HEK293 (cell line): ENCODE measurements around the gene SORL1.

ENCODE experiments used
- CTCF ChIA-PET: fragments of 350-600 bp; formaldehyde crosslinking; extraction: SDS; loops from one replicate; lab custom pipeline; 2021; ENCODE audit warnings: antibody characterized with exemption; lab: Yijun Ruan, JAX
- POLR2A ChIA-PET: fragments of 300-600 bp; formaldehyde crosslinking; extraction: SDS; loops from one replicate; lab custom pipeline; 2020; ENCODE audit warnings: antibody characterized with exemption, inconsistent platforms; lab: Yijun Ruan, JAX
- H3K27ac ChIP-seq: fragments of 200-500 bp; sonication (Bioruptor generic); 2 replicates; pipeline ENCODE4 v1.5.1; 2014; ENCODE audit warnings: low read depth, low read length, control low read depth, inconsistent platforms; ENCODE audit errors: extremely low read depth
- H3K36me3 ChIP-seq, 2 experiments: fragments of 200-500 bp in 1 of 2; sonication (Bioruptor generic) in 1 of 2; 1 replicate in 1 of 2; 2 replicates in 1 of 2; pipeline ENCODE4 v1.5.1; 2014 to 2017; ENCODE audit warnings: inconsistent platforms in 2 of 2, low read length in 2 of 2; ENCODE audit not compliant: control insufficient read depth in 2 of 2, insufficient read depth in 1 of 2
- H3K4me1 ChIP-seq: fragments of 200-500 bp; sonication (Bioruptor generic); 2 replicates; pipeline ENCODE4 v1.5.1; 2014; ENCODE audit warnings: mild to moderate bottlenecking, low read length, inconsistent platforms; ENCODE audit not compliant: control insufficient read depth, insufficient read depth
- H3K4me3 ChIP-seq: 2 replicates; pipeline ENCODE4 v1.5.1; 2011; ENCODE audit warnings: low read depth, mild to moderate bottlenecking, control low read depth, low read length, moderate library complexity
- H3K9me3 ChIP-seq: fragments of 200-500 bp; sonication (Bioruptor generic); 2 replicates; pipeline ENCODE4 v1.5.1; 2014; ENCODE audit warnings: low read depth, low read length, inconsistent platforms; ENCODE audit not compliant: control insufficient read depth, insufficient read depth
- MYNN ChIP-seq: fragments of 450-650 bp; formaldehyde crosslinking; IDR thresholded peaks from 2 replicates; pipeline ENCODE4 v1.5.1; 2016; ENCODE audit warnings: missing biosample characterization, missing genetic modification characterization, borderline replicate concordance
- PATZ1 ChIP-seq: fragments of 450-650 bp; formaldehyde crosslinking; IDR thresholded peaks from 2 replicates; pipeline ENCODE4 v1.5.1; 2016; ENCODE audit warnings: missing biosample characterization, missing genetic modification characterization
- PRDM6 ChIP-seq: fragments of 450-650 bp; formaldehyde crosslinking; IDR thresholded peaks from 2 replicates; pipeline ENCODE4 v1.5.1; 2017; ENCODE audit warnings: missing biosample characterization, missing genetic modification characterization
- ZEB2 ChIP-seq: fragments of 450-650 bp; formaldehyde crosslinking; IDR thresholded peaks from 2 replicates; pipeline ENCODE4 v1.5.1; 2016; ENCODE audit warnings: missing biosample characterization, missing genetic modification characterization
- ZFP37 ChIP-seq: fragments of 450-650 bp; formaldehyde crosslinking; IDR thresholded peaks from 2 replicates; pipeline ENCODE4 v1.5.1; 2016; ENCODE audit warnings: missing biosample characterization, missing genetic modification characterization
- ZNF184 ChIP-seq: fragments of 450-650 bp; IDR thresholded peaks from 2 replicates; pipeline ENCODE4 v1.5.1; 2018; ENCODE audit warnings: missing biosample characterization, mild to moderate bottlenecking, missing genetic modification characterization
- ZNF561 ChIP-seq: fragments of 450-650 bp; IDR thresholded peaks from 2 replicates; pipeline ENCODE4 v1.5.1; 2018; ENCODE audit warnings: missing biosample characterization, missing genetic modification characterization, borderline replicate concordance
- ZNF776 ChIP-seq: fragments of 450-650 bp; formaldehyde crosslinking; IDR thresholded peaks from 2 replicates; pipeline ENCODE4 v1.5.0; 2017; ENCODE audit warnings: missing biosample characterization, missing genetic modification characterization, borderline replicate concordance
- ZNF785 ChIP-seq: fragments of 450-650 bp; formaldehyde crosslinking; IDR thresholded peaks from 2 replicates; pipeline ENCODE4 v1.5.1; 2016; ENCODE audit warnings: missing biosample characterization, missing genetic modification characterization
- ZNF830 ChIP-seq: fragments of 450-650 bp; IDR thresholded peaks from 2 replicates; pipeline ENCODE4 v1.5.0; 2018; ENCODE audit warnings: missing biosample characterization, missing genetic modification characterization, low read depth, mild to moderate bottlenecking, moderate library complexity
- TF ChIP-seq, protein P1 (sequence below): fragments of 450-650 bp; formaldehyde crosslinking; IDR thresholded peaks from 2 replicates; pipeline ENCODE4 v1.5.1; 2017; ENCODE audit warnings: missing biosample characterization, missing genetic modification characterization
- TF ChIP-seq, protein P2 (sequence below): fragments of 450-650 bp; formaldehyde crosslinking; IDR thresholded peaks from 2 replicates; pipeline ENCODE4 v1.5.1; 2017; ENCODE audit warnings: missing biosample characterization, missing genetic modification characterization
- TF ChIP-seq, protein P3 (sequence below): fragments of 450-650 bp; formaldehyde crosslinking; IDR thresholded peaks from 2 replicates; pipeline ENCODE4 v1.5.1; 2016; ENCODE audit warnings: missing biosample characterization, missing genetic modification characterization
- TF ChIP-seq, protein P4 (sequence below): fragments of 450-650 bp; formaldehyde crosslinking; IDR thresholded peaks from 2 replicates; pipeline ENCODE4; 2016; ENCODE audit warnings: missing biosample characterization, missing genetic modification characterization
- TF ChIP-seq, protein P5 (sequence below): fragments of 450-650 bp; formaldehyde crosslinking; IDR thresholded peaks from 2 replicates; pipeline ENCODE4 v1.5.1; 2016; ENCODE audit warnings: missing biosample characterization, missing genetic modification characterization

The SORL1 gene

DNA sequence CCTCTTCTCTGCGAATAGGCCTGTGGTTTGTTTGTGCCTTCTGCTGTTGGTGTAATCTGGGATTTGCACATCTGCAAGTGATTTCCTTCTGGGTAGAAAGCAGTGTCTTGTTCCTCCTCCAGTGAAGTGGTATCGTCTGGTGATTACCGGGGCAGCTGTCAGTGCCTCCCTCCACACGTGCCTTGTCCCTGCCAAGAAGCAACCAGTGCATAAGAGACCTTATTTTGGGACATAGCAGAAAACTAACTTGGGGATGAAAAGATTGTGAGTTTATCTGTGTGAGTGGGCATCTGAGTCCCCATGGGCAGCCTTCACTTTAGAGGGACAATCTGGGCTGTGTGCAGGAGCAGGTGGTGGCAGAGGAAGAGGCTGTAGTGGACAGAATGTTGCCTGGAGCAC is 72.1 kb downstream of the SORL1 start:
- TF ChIP-seq PATZ1 (tag by site-specific recombination) (no peak), ZNF561 (no peak), ZNF830 (tag by site-specific recombination) (no peak), ZNF776 (tag by site-specific recombination) (no peak), PRDM6 (tag by site-specific recombination) (no peak), ZEB2 (tag by site-specific recombination) (no peak), ZNF785 (tag by site-specific recombination) (no peak), ZFP37 (no peak), MYNN (tag by site-specific recombination) (no peak)
- TF ChIP-seq, protein P1, sequence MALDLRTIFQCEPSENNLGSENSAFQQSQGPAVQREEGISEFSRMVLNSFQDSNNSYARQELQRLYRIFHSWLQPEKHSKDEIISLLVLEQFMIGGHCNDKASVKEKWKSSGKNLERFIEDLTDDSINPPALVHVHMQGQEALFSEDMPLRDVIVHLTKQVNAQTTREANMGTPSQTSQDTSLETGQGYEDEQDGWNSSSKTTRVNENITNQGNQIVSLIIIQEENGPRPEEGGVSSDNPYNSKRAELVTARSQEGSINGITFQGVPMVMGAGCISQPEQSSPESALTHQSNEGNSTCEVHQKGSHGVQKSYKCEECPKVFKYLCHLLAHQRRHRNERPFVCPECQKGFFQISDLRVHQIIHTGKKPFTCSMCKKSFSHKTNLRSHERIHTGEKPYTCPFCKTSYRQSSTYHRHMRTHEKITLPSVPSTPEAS (tag by site-specific recombination): no peak
- TF ChIP-seq, protein P2, sequence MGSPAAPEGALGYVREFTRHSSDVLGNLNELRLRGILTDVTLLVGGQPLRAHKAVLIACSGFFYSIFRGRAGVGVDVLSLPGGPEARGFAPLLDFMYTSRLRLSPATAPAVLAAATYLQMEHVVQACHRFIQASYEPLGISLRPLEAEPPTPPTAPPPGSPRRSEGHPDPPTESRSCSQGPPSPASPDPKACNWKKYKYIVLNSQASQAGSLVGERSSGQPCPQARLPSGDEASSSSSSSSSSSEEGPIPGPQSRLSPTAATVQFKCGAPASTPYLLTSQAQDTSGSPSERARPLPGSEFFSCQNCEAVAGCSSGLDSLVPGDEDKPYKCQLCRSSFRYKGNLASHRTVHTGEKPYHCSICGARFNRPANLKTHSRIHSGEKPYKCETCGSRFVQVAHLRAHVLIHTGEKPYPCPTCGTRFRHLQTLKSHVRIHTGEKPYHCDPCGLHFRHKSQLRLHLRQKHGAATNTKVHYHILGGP: no peak
- TF ChIP-seq, protein P3, sequence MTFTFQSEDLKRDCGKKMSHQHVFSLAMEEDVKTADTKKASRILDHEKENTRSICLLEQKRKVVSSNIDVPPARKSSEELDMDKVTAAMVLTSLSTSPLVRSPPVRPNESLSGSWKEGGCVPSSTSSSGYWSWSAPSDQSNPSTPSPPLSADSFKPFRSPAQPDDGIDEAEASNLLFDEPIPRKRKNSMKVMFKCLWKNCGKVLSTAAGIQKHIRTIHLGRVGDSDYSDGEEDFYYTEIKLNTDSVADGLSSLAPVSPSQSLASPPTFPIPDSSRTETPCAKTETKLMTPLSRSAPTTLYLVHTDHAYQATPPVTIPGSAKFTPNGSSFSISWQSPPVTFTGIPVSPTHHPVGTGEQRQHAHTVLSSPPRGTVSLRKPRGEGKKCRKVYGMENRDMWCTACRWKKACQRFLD (tag by site-specific recombination): no peak
- TF ChIP-seq, protein P4, sequence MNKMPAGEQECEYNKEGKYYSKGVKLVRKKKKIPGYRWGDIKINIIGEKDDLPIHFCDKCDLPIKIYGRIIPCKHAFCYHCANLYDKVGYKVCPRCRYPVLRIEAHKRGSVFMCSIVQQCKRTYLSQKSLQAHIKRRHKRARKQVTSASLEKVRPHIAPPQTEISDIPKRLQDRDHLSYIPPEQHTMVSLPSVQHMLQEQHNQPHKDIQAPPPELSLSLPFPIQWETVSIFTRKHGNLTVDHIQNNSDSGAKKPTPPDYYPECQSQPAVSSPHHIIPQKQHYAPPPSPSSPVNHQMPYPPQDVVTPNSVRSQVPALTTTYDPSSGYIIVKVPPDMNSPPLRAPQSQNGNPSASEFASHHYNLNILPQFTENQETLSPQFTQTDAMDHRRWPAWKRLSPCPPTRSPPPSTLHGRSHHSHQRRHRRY (tag by site-specific recombination): no peak
- no peak overlapping the region for H3K27ac ChIP-seq
- H3K4me3 ChIP-seq: no peak overlapping the region
- ChIA-PET CTCF (interaction anchor here (0.6 kb wide), 1 partner anchor 65 kb away, joined by 3 read pairs; no protein-coding TSS in a partner anchor), POLR2A (no interaction called here)
- no peaks in the 10 kb centered on the region for H3K4me1 ChIP-seq
- no peaks in the 10 kb centered on the region; a peak in 1 of 3 replicates for H3K36me3 ChIP-seq
- no peaks in the 10 kb centered on the region for H3K9me3 ChIP-seq

DNA sequence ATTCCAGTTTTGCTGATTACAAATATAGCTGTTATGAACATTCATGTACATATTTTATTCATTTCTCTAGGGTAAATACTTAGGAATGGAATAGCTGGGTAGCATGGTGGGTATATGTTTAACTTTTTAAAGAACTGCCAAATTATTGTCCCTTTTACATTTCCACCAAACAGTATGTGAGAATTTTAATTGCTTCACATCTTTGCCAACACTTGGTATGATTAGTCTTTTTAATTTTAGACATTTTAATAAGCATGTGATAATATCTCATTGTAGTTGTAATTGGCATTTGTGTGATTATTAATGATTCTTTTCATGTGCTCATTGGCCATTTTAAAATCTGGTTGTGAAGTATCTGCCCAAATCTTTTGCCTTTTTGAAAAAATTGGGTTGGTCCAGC is 73.3 kb downstream of the SORL1 start:
- no peaks in the 10 kb centered on the region for H3K4me1 ChIP-seq
- H3K36me3 ChIP-seq: no peaks in the 10 kb centered on the region; a peak in 1 of 3 replicates
- no peak overlapping the region for H3K4me3 ChIP-seq
- CTCF ChIA-PET: interaction anchor here (0.7 kb wide), 1 partner anchor 176 kb away, joined by 11 read pairs; no protein-coding TSS in a partner anchor
- H3K27ac ChIP-seq: no peak overlapping the region
- POLR2A ChIA-PET: no interaction called here
- TF ChIP-seq, protein P5, sequence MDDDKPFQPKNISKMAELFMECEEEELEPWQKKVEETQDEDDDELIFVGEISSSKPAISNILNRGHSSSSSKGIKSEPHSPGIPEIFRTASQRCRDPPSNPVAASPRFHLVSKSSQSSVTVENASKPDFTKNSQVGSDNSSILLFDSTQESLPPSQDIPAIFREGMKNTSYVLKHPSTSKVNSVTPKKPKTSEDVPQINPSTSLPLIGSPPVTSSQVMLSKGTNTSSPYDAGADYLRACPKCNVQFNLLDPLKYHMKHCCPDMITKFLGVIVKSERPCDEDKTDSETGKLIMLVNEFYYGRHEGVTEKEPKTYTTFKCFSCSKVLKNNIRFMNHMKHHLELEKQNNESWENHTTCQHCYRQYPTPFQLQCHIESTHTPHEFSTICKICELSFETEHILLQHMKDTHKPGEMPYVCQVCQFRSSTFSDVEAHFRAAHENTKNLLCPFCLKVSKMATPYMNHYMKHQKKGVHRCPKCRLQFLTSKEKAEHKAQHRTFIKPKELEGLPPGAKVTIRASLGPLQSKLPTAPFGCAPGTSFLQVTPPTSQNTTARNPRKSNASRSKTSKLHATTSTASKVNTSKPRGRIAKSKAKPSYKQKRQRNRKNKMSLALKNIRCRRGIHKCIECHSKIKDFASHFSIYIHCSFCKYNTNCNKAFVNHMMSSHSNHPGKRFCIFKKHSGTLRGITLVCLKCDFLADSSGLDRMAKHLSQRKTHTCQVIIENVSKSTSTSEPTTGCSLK (tag by site-specific recombination): no peak
- TF ChIP-seq ZNF184 (peak; percentile 99), ZFP37 (no peak)
- TF ChIP-seq, all 188 proteins: peak for 1
- no peaks in the 10 kb centered on the region for H3K9me3 ChIP-seq
